SIG-M5 treated with dmso at 0.1 percent for 504 hours (cell line): ENCODE data around the gene PIAS1.
A peak's percentile ranks its signal among the peaks of the same experiment; 100 is the strongest.

ENCODE experiments used
- DNase-seq: peaks from one replicate; lab custom pipeline; 2025; ENCODE audit not compliant: unreplicated experiment; lab: John Stamatoyannopoulos, UW

PIAS1 gene

GRCh38 chr15:68175526-68175925 is 121.4 kb downstream of the PIAS1 start:
- peak; percentile 41 for DNase-seq

DNA sequence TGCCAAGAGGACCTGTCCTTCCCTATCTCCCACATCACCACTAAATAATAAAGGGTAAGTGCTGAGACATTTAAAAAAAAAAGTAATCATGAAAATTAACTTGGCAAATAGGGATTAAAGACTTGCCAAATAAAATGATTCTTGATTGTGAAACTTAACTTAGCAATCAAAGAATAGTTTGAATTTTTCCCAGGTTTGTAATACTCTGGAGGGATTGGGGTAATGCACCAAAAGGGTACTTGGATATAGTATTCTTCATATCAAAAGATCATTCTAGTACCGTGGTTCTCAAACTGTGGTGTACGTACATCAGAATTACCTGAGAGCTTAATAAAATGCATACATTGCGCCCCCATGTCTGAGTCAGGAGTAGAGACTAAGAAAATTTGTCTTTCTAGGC is 122.5 kb downstream of the PIAS1 start:
- no peak for DNase-seq

DNA sequence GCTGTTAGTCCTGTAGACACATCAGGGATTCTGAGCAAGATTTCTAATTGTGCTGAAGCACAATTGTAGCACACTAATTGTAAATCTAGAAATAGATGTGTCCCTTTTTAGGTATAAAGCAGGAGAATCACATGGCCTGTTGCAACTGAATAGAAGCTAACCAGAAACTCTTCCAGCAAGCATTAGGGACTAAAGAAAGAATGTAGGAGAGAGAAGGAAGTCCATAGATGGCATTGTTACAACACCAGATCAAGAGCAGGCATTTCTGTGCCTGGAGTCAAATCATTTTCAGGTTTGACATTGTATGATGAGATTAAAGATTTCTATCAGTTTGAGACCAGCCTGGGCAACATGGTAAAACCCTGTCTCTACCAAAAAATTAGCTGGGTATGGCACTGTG is 123.6 kb downstream of the PIAS1 start:
- DNase-seq = no peak

GRCh38 chr15:68183616-68184315 is 129.7 kb downstream of the PIAS1 start:
- no peak for DNase-seq

DNA sequence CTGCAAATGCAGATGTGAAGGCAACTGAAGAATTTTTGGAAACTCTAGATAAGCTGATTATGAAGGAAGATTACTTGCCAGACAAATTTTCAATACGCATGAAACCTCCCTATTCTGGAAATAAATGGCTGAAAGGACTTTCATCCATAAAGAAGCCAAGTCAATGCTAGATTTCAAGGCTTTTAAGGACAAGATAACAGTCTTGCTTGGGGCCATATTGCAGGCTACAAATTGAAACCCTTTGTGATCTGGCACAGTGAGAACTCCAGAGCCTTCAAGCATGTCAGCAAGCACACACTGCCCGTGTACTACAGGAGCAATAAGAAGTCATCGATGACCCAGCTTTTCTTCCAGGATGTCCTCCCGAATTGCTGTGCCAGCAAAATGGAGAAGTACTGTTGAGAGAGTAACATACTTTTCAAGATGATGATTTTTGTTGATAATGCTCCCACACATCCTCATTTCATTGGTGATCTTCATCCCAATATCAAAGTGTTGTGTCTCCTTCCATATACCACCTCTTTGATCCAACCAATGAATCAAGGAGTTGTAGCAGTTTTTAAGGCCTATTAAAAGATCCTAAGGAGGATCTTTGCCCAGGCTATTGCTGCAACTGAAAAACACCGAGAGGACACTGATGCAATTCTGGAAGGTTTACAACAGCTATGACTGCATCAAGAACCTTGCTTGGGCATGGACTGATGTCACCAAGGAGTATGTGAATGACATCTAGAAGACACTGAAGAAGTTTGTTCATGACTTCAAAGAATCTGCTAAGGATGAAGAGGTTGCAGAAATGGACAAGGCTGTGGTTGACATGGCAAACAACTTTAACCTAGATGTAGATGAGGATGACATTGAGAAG is 130.7 kb downstream of the PIAS1 start:
- DNase-seq = no peak

- DNase-seq = no peak
These were observed 132.7 kb downstream of the PIAS1 start for GRCh38 chr15:68186671-68187397.

GRCh38 chr15:68187559-68187958 is 133.4 kb downstream of the PIAS1 start:
- DNase-seq = no peak

GRCh38 chr15:68188647-68189046 is 134.5 kb downstream of the PIAS1 start:
- DNase-seq = no peak

- DNase-seq = no peak
These were observed 135.9 kb downstream of the PIAS1 start for GRCh38 chr15:68190048-68190447.

DNA sequence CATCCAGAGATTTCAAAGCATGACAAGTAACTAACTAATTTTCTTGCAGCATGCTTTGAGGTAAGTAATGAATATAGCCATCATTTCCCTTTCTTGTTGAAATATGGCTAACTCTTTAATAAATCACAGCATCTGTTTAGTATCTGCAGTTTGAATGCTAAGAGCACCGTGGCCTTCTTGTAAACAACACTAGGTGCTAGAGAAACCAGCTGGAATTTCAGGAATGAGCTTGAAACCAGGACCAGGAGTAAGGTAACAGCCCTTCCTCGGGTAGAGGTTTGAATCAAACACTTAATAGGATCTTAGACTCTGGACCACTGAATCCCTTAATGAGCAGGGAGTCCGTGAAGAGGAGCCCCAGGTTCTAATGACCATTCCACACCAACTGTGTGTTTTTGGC is 137.4 kb downstream of the PIAS1 start:
- no peak for DNase-seq

- no peak for DNase-seq
These were observed 138.0 kb downstream of the PIAS1 start for GRCh38 chr15:68192117-68192516.

GRCh38 chr15:68192804-68193486 is 138.8 kb downstream of the PIAS1 start:
- DNase-seq = no peak

DNA sequence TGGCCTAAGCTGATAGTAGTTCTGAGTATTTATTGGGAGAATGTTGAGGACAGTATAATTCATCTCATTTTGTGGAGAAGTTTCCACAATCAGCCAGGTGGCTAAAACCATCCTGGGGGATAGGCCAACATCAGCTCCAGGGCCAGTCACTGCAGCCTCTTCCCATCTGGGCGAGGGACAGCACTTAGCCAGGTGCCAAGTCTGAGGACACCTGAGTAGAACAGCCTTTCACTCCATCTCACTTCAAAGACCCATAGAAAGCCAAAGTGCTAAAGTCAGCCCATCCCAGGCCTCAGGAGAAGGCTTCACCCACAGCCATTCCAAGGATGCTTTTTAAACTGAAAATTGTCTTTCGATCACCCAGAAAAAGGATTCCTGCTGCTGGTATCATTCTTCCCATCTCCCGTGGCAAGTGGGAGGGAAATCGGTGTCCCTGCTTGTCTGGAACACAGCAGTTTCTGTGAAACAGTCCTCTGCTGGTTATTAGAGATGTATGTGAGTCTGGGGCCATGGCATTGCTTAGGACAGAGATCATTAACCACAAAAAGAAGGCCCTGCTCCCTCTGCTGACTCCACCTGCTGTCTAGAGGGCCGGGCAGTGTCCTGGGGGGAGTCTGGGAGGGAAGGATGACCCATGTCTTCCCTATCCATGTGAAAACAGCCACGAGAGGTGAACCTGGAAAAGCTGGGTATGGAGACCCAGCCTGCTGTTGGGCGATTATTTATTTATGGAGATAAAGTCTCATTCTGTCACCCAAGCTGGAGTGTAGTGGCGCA is 141.4 kb downstream of the PIAS1 start:
- no peak for DNase-seq

DNA sequence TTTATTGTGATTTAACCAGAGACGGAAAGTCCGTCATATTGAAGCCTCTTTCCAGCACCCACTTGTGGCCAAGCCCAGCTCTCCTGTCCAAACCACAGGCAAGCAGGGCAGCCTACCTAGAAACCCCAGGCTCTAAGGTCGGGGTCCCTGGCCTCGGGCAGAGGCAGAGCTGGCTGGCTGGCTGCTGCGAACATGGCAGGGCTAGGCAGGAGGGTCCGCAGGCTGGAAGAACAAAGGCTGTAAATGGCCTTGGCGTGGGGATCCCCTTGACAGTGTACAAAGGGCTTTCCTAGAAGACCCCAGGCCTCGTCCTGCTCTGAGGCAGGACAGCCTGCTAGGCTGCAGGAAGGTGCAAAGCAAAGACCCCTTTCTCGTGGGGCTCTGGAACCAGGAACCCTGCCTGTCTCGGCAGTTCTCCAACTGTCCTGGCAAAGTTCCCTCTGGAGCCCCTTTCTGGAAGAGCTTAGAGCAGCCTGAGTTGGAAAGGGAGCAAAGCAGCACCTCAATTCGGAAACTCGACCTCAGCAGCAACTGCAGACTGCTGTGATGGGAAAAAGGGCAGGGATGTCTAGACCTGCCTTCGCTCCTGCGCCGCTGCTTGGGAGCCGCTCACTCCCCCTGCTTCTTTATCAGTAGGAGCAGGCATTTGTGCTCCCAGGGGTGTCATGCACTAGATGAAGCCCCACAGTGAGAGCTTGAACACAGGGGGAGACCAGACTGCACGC is 142.5 kb downstream of the PIAS1 start:
- DNase-seq = no peak

DNA sequence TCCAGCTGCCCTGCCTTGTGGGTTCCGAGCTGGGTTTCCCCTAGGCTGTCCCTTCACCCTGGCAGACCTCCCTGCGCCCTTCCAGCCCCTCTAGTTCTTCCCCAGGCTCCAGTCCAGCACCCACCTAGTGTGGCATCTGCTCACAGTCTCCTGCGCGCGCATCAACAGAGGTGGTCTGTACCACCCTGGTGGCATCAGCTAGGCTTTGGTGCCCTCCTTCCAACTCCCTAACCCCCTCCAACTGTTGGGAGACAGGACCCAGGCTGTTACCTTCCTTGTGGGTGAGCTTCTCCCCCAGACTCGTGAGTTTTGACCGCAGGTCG is 143.0 kb downstream of the PIAS1 start:
- no peak for DNase-seq

DNA sequence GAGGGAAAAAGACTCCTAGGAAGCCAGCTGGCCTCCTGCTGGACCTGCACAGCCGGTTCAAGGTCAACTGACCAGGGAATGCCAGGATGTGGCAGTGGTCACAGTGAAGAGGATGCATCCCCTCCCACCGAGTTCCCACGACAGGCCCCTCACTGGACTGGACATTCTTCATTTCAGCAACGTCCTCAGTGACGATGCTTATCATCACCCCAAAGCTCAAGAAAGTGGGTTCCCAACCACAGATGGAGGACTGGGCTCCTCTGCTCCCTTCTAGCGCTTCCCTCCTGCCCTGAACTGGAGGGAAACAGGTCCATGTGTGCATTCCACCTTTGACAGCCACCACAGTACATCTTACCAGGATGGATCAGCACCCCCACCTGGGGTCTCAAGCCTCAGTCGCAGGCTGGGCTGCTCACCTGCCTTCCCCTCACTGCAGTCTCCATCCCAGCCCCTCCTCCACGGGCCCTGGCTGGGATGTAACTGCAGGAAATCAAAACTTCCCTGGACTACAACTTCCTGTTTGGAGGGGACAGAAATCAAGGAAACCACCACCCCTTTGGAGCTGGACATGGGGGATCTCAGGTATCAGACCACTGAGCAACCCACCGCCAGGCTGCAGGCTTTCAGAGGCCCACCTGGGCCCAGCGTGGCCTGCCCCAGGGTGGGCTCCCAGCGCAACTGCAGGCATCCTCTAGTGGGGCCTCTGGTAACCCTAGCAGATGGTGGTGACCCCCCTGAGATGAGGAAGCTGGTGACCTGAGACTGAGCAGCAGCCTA is 143.7 kb downstream of the PIAS1 start:
- DNase-seq = no peak

- DNase-seq = no peak
These were observed 145.2 kb downstream of the PIAS1 start for GRCh38 chr15:68199340-68199739.

DNA sequence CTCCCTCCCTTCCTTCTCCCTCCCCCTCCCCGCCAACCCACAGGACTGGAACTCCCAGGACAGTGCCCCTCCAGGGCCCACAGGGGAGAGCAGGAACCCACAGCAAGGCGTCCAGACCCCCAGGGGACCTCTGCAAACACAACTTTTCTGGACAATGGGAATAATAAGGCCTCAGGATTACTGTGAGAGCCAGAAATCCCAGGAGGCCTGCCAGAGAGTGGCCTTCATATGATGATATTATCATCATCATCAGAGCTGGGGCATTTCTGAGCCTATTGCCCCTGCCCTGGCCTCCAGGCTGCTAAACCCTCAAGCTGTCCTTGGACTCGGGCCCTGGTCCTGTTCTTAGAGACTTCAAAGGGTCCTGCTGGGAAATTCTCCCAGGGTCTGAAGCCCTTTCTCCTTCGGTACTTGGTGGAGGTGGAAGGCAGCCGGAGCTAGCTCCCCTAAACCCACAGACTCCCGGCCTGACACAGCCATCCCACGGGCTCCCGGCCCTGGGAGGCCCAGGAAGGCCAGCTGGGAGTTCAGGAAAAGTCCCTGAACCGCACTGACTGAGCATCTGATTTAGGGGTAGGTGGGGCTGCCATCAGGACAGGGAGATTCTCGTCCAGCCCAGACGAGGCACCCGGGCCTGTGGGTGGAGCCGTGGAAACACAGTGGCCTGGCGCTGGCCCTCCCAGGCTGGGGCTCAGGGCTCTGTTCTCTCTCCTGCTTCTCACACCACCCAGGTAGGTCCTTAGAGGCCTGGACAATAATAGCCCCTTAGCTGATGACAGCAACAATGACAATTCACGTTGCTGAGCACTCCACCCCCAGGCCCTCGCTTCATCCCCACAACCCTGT is 146.1 kb downstream of the PIAS1 start:
- DNase-seq = no peak
